PC-3 (cell line): ENCODE data around the gene OPHN1. TPM values are rescaled to one million over a fixed set of nuclear protein-coding genes. Genes with fewer than 3 reads are reported as not detected.

Experiments used
- ATAC-seq: fragments of 200-7000 bp; cut with Tn5 transposase; 2 replicates; pipeline ENCODE4 v1.9.1; 2020; ENCODE audit warnings: mild to moderate bottlenecking, moderate library complexity
- BruUV-seq: library from RNA; stranded (reverse); fragments of 400-500 nt; replicated peaks from 2 replicates; lab custom pipeline; 2021; lab: Mats Ljungman, UMichigan
- CTCF ChIA-PET: fragments of 300-600 bp; sonication (Branson Sonifier 250); formaldehyde crosslinking; loops from one replicate; lab custom pipeline; 2022; ENCODE audit warnings: antibody characterized with exemption; lab: Charles Lee
- POLR2A ChIA-PET: fragments of 300-600 bp; sonication (Branson Sonifier 250); formaldehyde crosslinking; loops from one replicate; lab custom pipeline; 2022; ENCODE audit warnings: antibody characterized with exemption; ENCODE audit not compliant: unreplicated experiment; lab: Charles Lee
- DNase-seq: peaks from one replicate; pipeline ENCODE4 v3.0.0-alpha.2; 2015
- H2AFZ ChIP-seq: fragments of 300-600 bp; sonication (generic); 2 replicates; pipeline ENCODE4 v1.6.0; 2016; ENCODE audit warnings: antibody characterized with exemption, low read length
- H3F3A ChIP-seq: fragments of 300-600 bp; sonication (generic); one replicate; pipeline ENCODE4 v1.6.0; 2017; ENCODE audit warnings: antibody characterized with exemption, low read length, control low read depth, mild to moderate bottlenecking; ENCODE audit not compliant: unreplicated experiment
- H3K27ac ChIP-seq: fragments of 300-600 bp; sonication (generic); 2 replicates; pipeline ENCODE4 v1.5.1; 2016; ENCODE audit warnings: mild to moderate bottlenecking, low read length
- H3K27me3 ChIP-seq: fragments of 300-600 bp; sonication (generic); 2 replicates; pipeline ENCODE4 v1.6.1; 2016; ENCODE audit warnings: low read length, mixed read lengths
- H3K36me3 ChIP-seq: fragments of 300-600 bp; sonication (generic); 2 replicates; pipeline ENCODE4 v1.6.1; 2016; ENCODE audit warnings: low read depth, mixed run types, low read length, mixed read lengths
- H3K4me1 ChIP-seq: fragments of 300-600 bp; sonication (generic); 2 replicates; pipeline ENCODE4 v1.5.1; 2016; ENCODE audit warnings: low read length; ENCODE audit not compliant: insufficient read depth
- H3K4me2 ChIP-seq: fragments of 300-600 bp; sonication (generic); 2 replicates; pipeline ENCODE4 v1.6.0; 2016; ENCODE audit warnings: low read length
- H3K4me3 ChIP-seq: fragments of 300-600 bp; sonication (generic); 2 replicates; pipeline ENCODE4 v1.5.1; 2016; ENCODE audit warnings: mild to moderate bottlenecking, low read length, mixed read lengths
- H3K79me2 ChIP-seq: fragments of 300-600 bp; sonication (generic); 2 replicates; pipeline ENCODE4 v1.6.1; 2017; ENCODE audit warnings: low read length, mixed read lengths
- H3K9ac ChIP-seq: fragments of 300-600 bp; sonication (generic); 2 replicates; pipeline ENCODE4 v1.6.0; 2016; ENCODE audit warnings: mild to moderate bottlenecking, low read length
- H3K9me2 ChIP-seq: fragments of 300-600 bp; sonication (generic); replicated peaks from 2 replicates; pipeline ENCODE4 v1.6.1; 2016; ENCODE audit warnings: mixed run types, low read length, mixed read lengths
- H3K9me3 ChIP-seq: fragments of 300-600 bp; sonication (generic); 2 replicates; pipeline ENCODE4 v1.6.1; 2016; ENCODE audit warnings: low read length, mixed read lengths
- H4K20me1 ChIP-seq: fragments of 300-600 bp; sonication (generic); 2 replicates; pipeline ENCODE4 v1.6.1; 2016; ENCODE audit warnings: low read length, mixed read lengths
- EZH2 ChIP-seq: fragments of 300-600 bp; sonication (generic); IDR thresholded peaks from one replicate; pipeline ENCODE4 v1.6.1; 2017; ENCODE audit warnings: antibody characterized with exemption, mild to moderate bottlenecking, low read length; ENCODE audit not compliant: unreplicated experiment
- EZH2phosphoT487 ChIP-seq: fragments of 300-600 bp; sonication (generic); IDR thresholded peaks from 2 replicates; pipeline ENCODE4 v1.6.1; 2018; ENCODE audit warnings: mild to moderate bottlenecking, antibody characterized with exemption, low read length, borderline replicate concordance
- intact Hi-C: fragments of 100-400 bp; cut with micrococcal nuclease; formaldehyde crosslinking; loops from 2 replicates; pipeline ENCODE4 v1.9.0; 2023
- total RNA-seq: library from RNA; depleted of rRNA; stranded (reverse); fragments of >200 nt; gene quantifications from 2 replicates; pipeline ENCODE4 v1.2.3, GENCODE V29; 2014
- TF ChIP-seq, protein P1 (sequence below): fragments of 300-600 bp; sonication (generic); conservative IDR thresholded peaks from 2 replicates; pipeline ENCODE4 v1.5.1; 2017; ENCODE audit warnings: antibody characterized with exemption, low read depth, mild to moderate bottlenecking, low read length

Gene OPHN1
- total RNA-seq, 1 experiment from 2014 or later: 6.0 TPM

DNA sequence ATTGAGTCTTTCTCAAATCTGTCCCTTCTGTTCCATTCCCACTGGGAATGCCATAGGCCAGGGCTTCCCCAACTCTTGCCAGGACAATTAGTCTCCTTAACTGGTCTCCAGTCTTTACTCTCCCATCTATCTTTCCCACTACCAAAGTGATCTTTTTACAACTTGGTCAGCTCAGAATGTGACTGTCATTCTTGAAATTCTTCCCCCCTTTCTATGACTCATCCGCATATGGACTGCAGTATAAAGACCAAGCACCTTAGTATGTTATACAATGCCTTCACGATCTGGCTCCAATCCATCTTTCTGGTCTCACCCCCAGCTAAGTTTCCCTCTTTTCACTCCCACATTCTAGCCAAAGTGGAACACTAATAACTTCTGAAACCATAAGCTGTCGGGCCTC, 383.8 kb downstream of the OPHN1 start:
- H3K9me3 ChIP-seq: no peaks in the 10 kb centered on the region
- DNase-seq (no peak), ATAC-seq (no peak)
- H3K27ac ChIP-seq: no peak overlapping the region
- no peaks in the 10 kb centered on the region for H3K27me3 ChIP-seq
- H3K4me3 ChIP-seq: no peak overlapping the region
- H2AFZ ChIP-seq: no peak overlapping the region
- H3K9me2 ChIP-seq: no peaks in the 10 kb centered on the region
- H3K9ac ChIP-seq: no peak overlapping the region
- H3K4me2 ChIP-seq: no peak overlapping the region
- TF ChIP-seq EZH2: no peak
- TF ChIP-seq, protein P1, sequence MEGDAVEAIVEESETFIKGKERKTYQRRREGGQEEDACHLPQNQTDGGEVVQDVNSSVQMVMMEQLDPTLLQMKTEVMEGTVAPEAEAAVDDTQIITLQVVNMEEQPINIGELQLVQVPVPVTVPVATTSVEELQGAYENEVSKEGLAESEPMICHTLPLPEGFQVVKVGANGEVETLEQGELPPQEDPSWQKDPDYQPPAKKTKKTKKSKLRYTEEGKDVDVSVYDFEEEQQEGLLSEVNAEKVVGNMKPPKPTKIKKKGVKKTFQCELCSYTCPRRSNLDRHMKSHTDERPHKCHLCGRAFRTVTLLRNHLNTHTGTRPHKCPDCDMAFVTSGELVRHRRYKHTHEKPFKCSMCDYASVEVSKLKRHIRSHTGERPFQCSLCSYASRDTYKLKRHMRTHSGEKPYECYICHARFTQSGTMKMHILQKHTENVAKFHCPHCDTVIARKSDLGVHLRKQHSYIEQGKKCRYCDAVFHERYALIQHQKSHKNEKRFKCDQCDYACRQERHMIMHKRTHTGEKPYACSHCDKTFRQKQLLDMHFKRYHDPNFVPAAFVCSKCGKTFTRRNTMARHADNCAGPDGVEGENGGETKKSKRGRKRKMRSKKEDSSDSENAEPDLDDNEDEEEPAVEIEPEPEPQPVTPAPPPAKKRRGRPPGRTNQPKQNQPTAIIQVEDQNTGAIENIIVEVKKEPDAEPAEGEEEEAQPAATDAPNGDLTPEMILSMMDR: no peak
- no peak for TF ChIP-seq EZH2phosphoT487
- intact Hi-C loops: no loop called here
- CTCF ChIA-PET: no interaction called here
- H4K20me1 ChIP-seq: no peaks in the 10 kb centered on the region
- no peaks in the 10 kb centered on the region for H3F3A ChIP-seq
- BruUV-seq: no TSS peak
- H3K79me2 ChIP-seq: no peaks in the 10 kb centered on the region
- no peaks in the 10 kb centered on the region for H3K4me1 ChIP-seq
- POLR2A ChIA-PET: no interaction called here
- no peaks in the 10 kb centered on the region for H3K36me3 ChIP-seq

DNA sequence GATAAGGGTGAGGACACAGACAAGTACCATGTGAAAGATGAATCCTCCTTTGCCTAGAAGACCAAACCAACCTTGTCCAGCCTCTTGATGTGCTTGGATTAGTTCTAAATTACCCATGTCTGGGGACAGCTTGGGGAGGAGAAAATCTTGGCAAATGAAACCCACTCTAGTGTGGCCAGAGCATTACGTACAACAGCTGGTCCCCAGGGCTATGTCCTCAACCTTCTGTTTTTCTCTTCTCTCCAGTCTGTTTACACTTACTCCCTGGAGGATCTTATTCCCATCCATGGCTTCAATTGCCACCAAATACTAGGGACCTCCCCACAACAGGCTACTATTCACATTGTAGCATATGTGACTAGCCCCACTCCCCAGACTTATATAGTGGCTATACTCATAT, 384.5 kb downstream of the OPHN1 start:
- no peak for ATAC-seq
- POLR2A ChIA-PET: no interaction called here

DNA sequence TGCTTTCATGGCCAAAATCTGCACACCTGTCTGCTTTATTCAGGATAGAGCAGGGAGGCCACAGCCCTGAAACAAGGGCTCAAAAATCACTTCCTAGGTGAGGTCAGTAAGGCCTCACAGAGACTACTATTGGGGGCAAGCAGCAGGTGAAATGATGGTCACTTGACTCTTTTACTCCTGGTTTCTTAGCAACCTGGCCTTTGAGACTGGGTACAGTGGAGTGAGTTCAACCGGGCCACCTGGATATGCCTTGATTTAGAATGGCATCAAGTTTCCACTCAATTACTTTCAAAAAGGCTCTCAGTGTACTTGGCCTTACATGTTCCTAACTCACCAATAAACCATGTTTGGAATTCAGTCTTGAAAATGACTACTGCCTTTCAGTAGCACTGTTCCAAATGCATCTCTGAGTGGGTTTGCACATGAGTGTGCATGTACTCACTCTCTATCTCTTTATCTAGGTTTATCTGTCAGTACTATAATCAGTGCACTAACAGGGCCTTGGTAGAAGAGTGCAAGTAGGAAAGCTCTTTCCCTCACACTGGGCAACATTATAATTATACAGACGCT, 388.2 kb downstream of the OPHN1 start:
- TF ChIP-seq EZH2phosphoT487: no peak
- Histone ChIP-seq H3K9ac (no peak overlapping the region), H3K9me2 (no peaks in the 10 kb centered on the region), H3K4me2 (no peak overlapping the region), H2AFZ (no peak overlapping the region), H3K27me3 (no peaks in the 10 kb centered on the region), H3K36me3 (no peaks in the 10 kb centered on the region), H3K4me1 (no peaks in the 10 kb centered on the region), H3K9me3 (no peaks in the 10 kb centered on the region), H3K27ac (no peak overlapping the region), H4K20me1 (no peaks in the 10 kb centered on the region), H3K4me3 (no peak overlapping the region), H3K79me2 (no peaks in the 10 kb centered on the region), H3F3A (no peaks in the 10 kb centered on the region)
- ChIA-PET POLR2A (no interaction called here), CTCF (no interaction called here)
- intact Hi-C loops: no loop called here
- ATAC-seq: no peak
- DNase-seq: no peak
- no TSS peak for BruUV-seq

More for the DNA sequence above, 384.5 kb downstream of the OPHN1 start:
- H3K27ac ChIP-seq: no peak overlapping the region
- no peaks in the 10 kb centered on the region for H4K20me1 ChIP-seq
- no peaks in the 10 kb centered on the region for H3F3A ChIP-seq
- no TSS peak for BruUV-seq
- DNase-seq: no peak
- CTCF ChIA-PET: no interaction called here
- no peak overlapping the region for H3K4me2 ChIP-seq
- H2AFZ ChIP-seq: no peak overlapping the region
- H3K9me3 ChIP-seq: no peaks in the 10 kb centered on the region
- no peaks in the 10 kb centered on the region for H3K9me2 ChIP-seq
- no peak overlapping the region for H3K4me3 ChIP-seq
- no peaks in the 10 kb centered on the region for H3K36me3 ChIP-seq
- TF ChIP-seq EZH2: no peak
- TF ChIP-seq, protein P1: no peak
- TF ChIP-seq EZH2phosphoT487: no peak
- H3K4me1 ChIP-seq: no peaks in the 10 kb centered on the region
- intact Hi-C loops: no loop called here
- H3K79me2 ChIP-seq: no peaks in the 10 kb centered on the region
- H3K27me3 ChIP-seq: no peaks in the 10 kb centered on the region
- no peak overlapping the region for H3K9ac ChIP-seq
